RWPE1 (cell line): ENCODE results near the gene DNAH8.

Source experiments
- CTCF ChIA-PET: fragments of 350-600 bp; sonication (Branson Sonifier 250); formaldehyde crosslinking; extraction: SDS; loops from one replicate; lab custom pipeline; 2021; lab: Yijun Ruan, JAX
- POLR2A ChIA-PET: fragments of 400-600 bp; formaldehyde crosslinking; extraction: SDS; loops from one replicate; lab custom pipeline; 2020; ENCODE audit warnings: antibody characterized with exemption; ENCODE audit not compliant: low non-redundant PET; lab: Yijun Ruan, JAX
- DNase-seq: peaks from one replicate; pipeline ENCODE4 v3.0.0; 2012; ENCODE audit warnings: low spot score
- H3K27ac ChIP-seq: fragments of 450-650 bp; 2 replicates; pipeline ENCODE4 v1.5.1; 2017
- TF ChIP-seq, protein P1 (sequence below): fragments of 450-650 bp; conservative IDR thresholded peaks from 2 replicates; pipeline ENCODE4 v1.5.1; 2017; ENCODE audit warnings: low read depth, mild to moderate bottlenecking

DNAH8 gene

DNA sequence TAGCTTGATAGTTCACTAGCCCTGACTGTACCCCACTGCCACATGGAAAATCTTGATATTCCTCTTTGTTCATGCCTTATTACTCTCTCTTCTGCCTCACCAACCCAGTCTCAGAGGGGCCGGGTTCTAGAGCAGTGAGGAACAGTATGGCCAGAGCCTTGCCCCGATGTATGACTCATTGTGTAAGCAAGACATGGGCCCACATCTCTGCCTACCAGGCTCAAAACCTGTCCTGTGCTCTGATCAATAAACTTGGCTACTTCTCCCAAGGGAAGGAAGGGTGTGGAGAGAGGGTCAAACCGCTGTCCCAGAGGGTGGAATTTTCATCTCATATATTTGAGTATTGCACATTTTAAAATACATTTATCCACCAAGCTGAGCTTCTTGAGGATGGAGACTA is 91.7 kb downstream of the DNAH8 start:
- TF ChIP-seq, protein P1, sequence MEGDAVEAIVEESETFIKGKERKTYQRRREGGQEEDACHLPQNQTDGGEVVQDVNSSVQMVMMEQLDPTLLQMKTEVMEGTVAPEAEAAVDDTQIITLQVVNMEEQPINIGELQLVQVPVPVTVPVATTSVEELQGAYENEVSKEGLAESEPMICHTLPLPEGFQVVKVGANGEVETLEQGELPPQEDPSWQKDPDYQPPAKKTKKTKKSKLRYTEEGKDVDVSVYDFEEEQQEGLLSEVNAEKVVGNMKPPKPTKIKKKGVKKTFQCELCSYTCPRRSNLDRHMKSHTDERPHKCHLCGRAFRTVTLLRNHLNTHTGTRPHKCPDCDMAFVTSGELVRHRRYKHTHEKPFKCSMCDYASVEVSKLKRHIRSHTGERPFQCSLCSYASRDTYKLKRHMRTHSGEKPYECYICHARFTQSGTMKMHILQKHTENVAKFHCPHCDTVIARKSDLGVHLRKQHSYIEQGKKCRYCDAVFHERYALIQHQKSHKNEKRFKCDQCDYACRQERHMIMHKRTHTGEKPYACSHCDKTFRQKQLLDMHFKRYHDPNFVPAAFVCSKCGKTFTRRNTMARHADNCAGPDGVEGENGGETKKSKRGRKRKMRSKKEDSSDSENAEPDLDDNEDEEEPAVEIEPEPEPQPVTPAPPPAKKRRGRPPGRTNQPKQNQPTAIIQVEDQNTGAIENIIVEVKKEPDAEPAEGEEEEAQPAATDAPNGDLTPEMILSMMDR, result no peak
- ChIA-PET POLR2A (no interaction called here), CTCF (no interaction called here)

DNA sequence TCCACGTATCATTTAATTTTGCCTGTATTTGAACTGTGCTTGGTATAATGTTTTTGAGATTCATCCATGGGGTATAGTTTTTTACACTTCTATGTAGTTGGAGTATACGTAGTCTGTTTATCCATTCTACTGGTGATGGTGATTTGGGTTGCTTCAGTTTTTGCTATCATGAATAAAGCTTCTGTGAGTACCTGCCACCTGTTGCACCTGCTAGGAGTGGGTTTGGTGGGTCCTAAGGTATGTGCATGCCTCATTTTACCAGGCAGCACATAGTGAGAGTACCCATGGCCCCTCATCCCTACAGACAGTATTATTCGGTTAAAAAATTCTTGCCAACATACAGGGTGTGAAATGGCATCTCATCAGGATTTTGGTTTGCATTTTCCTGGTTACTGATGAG is 92.9 kb downstream of the DNAH8 start:
- no peak for DNase-seq
- CTCF ChIA-PET, result no interaction called here
- no peak overlapping the region for H3K27ac ChIP-seq
- TF ChIP-seq, protein P1, result no peak
- POLR2A ChIA-PET, result no interaction called here

More for the DNA sequence above, 91.7 kb downstream of the DNAH8 start:
- DNase-seq, result no peak
- no peak overlapping the region for H3K27ac ChIP-seq

GRCh38 chr6:38813041-38813823 is 98.1 kb downstream of the DNAH8 start:
- DNase-seq, result no peak
- ChIA-PET POLR2A (no interaction called here), CTCF (no interaction called here)
- TF ChIP-seq, protein P1, result no peak
- no peak overlapping the region for H3K27ac ChIP-seq

DNA sequence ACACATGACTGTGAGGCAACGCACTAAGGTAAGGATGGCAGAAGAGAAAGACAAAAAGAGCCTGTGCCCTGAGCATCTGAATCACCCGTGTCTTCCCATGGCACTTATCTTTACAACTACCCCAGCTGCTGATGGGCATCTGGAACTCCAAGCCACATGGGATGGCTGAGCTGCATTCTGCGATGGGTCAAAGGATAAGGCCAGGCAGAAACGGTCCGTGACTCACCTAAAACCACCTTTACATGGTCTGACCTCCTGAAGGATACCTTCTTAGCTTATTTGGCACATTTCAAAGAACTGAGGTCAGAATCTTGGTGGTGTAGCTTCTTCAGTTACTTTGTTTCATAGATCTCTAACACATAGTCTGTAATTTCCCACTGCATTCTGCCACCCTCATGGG is 99.7 kb downstream of the DNAH8 start:
- ChIA-PET CTCF (no interaction called here), POLR2A (no interaction called here)
- H3K27ac ChIP-seq, result no peak overlapping the region
- TF ChIP-seq, protein P1, result no peak
- no peak for DNase-seq

GRCh38 chr6:38815250-38815649 is 100.1 kb downstream of the DNAH8 start:
- DNase-seq, result no peak
- POLR2A ChIA-PET, result no interaction called here
- no peak overlapping the region for H3K27ac ChIP-seq
- CTCF ChIA-PET, result no interaction called here
- TF ChIP-seq, protein P1, result no peak

DNA sequence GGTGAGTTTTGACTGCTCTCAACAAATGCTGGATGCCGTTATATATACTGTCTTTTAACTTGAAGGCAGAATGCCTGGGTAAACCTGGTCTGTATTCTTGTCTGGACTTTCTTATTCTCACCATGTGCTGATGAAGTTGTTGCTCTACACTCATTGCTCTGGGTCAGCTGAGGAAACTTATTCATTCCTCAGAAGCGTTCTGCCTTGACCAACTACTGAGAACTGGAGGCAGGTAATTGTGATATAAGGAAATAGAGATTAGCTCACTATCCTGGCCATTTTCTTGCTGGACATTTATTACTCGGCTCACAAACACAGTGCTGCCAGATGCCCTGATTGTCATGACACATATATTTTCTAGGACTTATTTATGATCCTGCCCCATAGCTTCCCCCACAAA is 103.6 kb downstream of the DNAH8 start:
- H3K27ac ChIP-seq, result no peak overlapping the region
- TF ChIP-seq, protein P1, result no peak
- ChIA-PET POLR2A (no interaction called here), CTCF (no interaction called here)
- DNase-seq, result no peak
